Lung (tissue), 12 donors: ENCODE data around the gene NOS1. TPM values are rescaled to one million over a fixed set of nuclear protein-coding genes. Genes with fewer than 3 reads are reported as not detected.

Source experiments
- ATAC-seq: fragments of 200-7000 bp; cut with Tn5 transposase; one replicate; pipeline ENCODE4 v1.9.1; 2020; ENCODE audit warnings: moderate number of reproducible peaks; ENCODE audit not compliant: insufficient read depth, low FRiP score
- DNase-seq, 3 donors: peaks; one replicate each; pipeline ENCODE4 v3.0.0-alpha.2; 2013 to 2017
- H3K27ac ChIP-seq, 2 donors: one replicate each; pipeline ENCODE4 v1.5.1; 2013; ENCODE audit warnings: mild to moderate bottlenecking in 2 of 2, moderate library complexity in 2 of 2, control low read depth in 1 of 2, inconsistent platforms in 1 of 2, low read depth in 1 of 2, low read length in 1 of 2
- H3K27me3 ChIP-seq, 3 donors: one replicate each; pipeline ENCODE4 v1.5.1; 2013; ENCODE audit warnings: low read length in 2 of 3; ENCODE audit not compliant: control insufficient read depth in 3 of 3, insufficient read depth in 3 of 3
- H3K36me3 ChIP-seq, 4 donors: one replicate each; pipeline ENCODE4 v1.5.1; 2013; ENCODE audit warnings: low read length in 4 of 4, mild to moderate bottlenecking in 1 of 4, moderate library complexity in 1 of 4; ENCODE audit not compliant: control insufficient read depth in 4 of 4, insufficient read depth in 4 of 4
- H3K4me1 ChIP-seq, 5 donors: one replicate each; pipeline ENCODE4 v1.5.1; 2013; ENCODE audit warnings: low read length in 5 of 5, mild to moderate bottlenecking in 2 of 5, moderate library complexity in 1 of 5; ENCODE audit not compliant: control insufficient read depth in 5 of 5, insufficient read depth in 5 of 5
- H3K4me3 ChIP-seq: one replicate; pipeline ENCODE4 v1.5.1; 2013; ENCODE audit warnings: mild to moderate bottlenecking, control low read depth, moderate library complexity
- H3K9ac ChIP-seq, 2 donors: one replicate each; pipeline ENCODE4 v1.5.1; 2013; ENCODE audit warnings: low read length in 2 of 2, control low read depth in 1 of 2; ENCODE audit not compliant: insufficient read depth in 1 of 2
- H3K9me3 ChIP-seq, 4 donors: one replicate each; pipeline ENCODE4 v1.5.1; 2013; ENCODE audit warnings: low read length in 3 of 4, mild to moderate bottlenecking in 1 of 4, moderate library complexity in 1 of 4; ENCODE audit not compliant: control insufficient read depth in 4 of 4, insufficient read depth in 3 of 4
- CTCF ChIP-seq: IDR thresholded peaks from 2 replicates; pipeline ENCODE4 v1.5.1; 2012; ENCODE audit warnings: mild to moderate bottlenecking; ENCODE audit errors: control extremely low read depth, extremely low read depth
- WGBS, 2 donors: extraction: QIAGEN DNeasy Blood & Tissue Kit; methylation state at CpG; one replicate each; pipeline ENCODE4 v1.1.7; 2013; 5-methylcytosine and 5-hydroxymethylcytosine counted together
- polyA plus RNA-seq, 2 donors: library from polyadenylated mRNA; stranded (reverse); fragments of 200-250 nt; gene quantifications; one replicate each; pipeline ENCODE4 v1.2.1, GENCODE V29; 2013
- total RNA-seq, 2 donors: library from RNA; depleted of rRNA in 1 of 2; stranded (reverse); fragments of >200 nt in 1 of 2; gene quantifications; one replicate each; pipeline ENCODE4 v1.2.1, GENCODE V29; 2014 to 2021
- donor health status: control.
- donor health status: control.
- donor health status: Bipolar disorder and iron deficiency.
- donor health status: healthy.
- donor health status: DM: yes; HTN: yes; CAD: no.

Gene NOS1
- total and polyA plus RNA-seq, 4 donors: 0.25 to 2.4 (median 0.74) TPM

- ATAC-seq (no peak), DNase-seq (no peak)
- Histone ChIP-seq H3K9me3 (peaks cover 0 to 2% (median 0%) of the 10 kb centered on the region in 4 donors), H3K36me3 (no peaks in the 10 kb centered on the region), H3K4me3 (no peak overlapping the region), H3K27ac (no peak overlapping the region), H3K4me1 (no peaks in the 10 kb centered on the region), H3K27me3 (peaks cover 0 to 4% (median 0%) of the 10 kb centered on the region in 3 donors), H3K9ac (no peak overlapping the region)
- TF ChIP-seq CTCF: no peak
- 94 to 97% methylated on average over 5 of the region's 5 CpGs for WGBS, 2 donors
Observed at GRCh38 chr12:117344716-117345115, 16.7 kb downstream of the NOS1 start.

- H3K4me3 ChIP-seq: no peak overlapping the region
- no peaks in the 10 kb centered on the region for H3K4me1 ChIP-seq
- no peak for DNase-seq
- H3K36me3 ChIP-seq: no peaks in the 10 kb centered on the region
- H3K27ac ChIP-seq: no peak overlapping the region
- peaks cover 0 to 2% (median 0%) of the 10 kb centered on the region in 4 donors for H3K9me3 ChIP-seq
- no peak overlapping the region for H3K9ac ChIP-seq
- no peak for TF ChIP-seq CTCF
- H3K27me3 ChIP-seq: peaks cover 0 to 12% (median 3%) of the 10 kb centered on the region in 3 donors
- WGBS, 2 donors: 93 to 94% methylated on average over 1 of the region's 1 CpG
- no peak for ATAC-seq
Observed at GRCh38 chr12:117343849-117344248, 17.6 kb downstream of the NOS1 start.

- no peaks in the 10 kb centered on the region for H3K4me1 ChIP-seq
- ATAC-seq (no peak), DNase-seq (no peak)
- no peak overlapping the region for H3K27ac ChIP-seq
- H3K9ac ChIP-seq: no peak overlapping the region
- H3K4me3 ChIP-seq: no peak overlapping the region
- no peak for TF ChIP-seq CTCF
- H3K9me3 ChIP-seq: peaks cover 0 to 2% (median 0%) of the 10 kb centered on the region in 4 donors
- H3K36me3 ChIP-seq: no peaks in the 10 kb centered on the region
- peaks cover 0 to 14% (median 5%) of the 10 kb centered on the region in 3 donors for H3K27me3 ChIP-seq
- 37% methylated on average over 4 of the region's 4 CpGs for WGBS, 2 donors
Observed at GRCh38 chr12:117343296-117343695, 18.1 kb downstream of the NOS1 start.

- peaks cover 0 to 14% (median 5%) of the 10 kb centered on the region in 3 donors for H3K27me3 ChIP-seq
- 12 to 17% methylated on average over 2 of the region's 2 CpGs for WGBS, 2 donors
- H3K4me3 ChIP-seq: no peak overlapping the region
- H3K4me1 ChIP-seq: no peaks in the 10 kb centered on the region
- H3K9me3 ChIP-seq: peaks cover 0 to 2% (median 0%) of the 10 kb centered on the region in 4 donors
- DNase-seq (no peak), ATAC-seq (no peak)
- H3K36me3 ChIP-seq: no peaks in the 10 kb centered on the region
- H3K9ac ChIP-seq: no peak overlapping the region
- no peak for TF ChIP-seq CTCF
- H3K27ac ChIP-seq: no peak overlapping the region
Observed at GRCh38 chr12:117342682-117343081, 18.7 kb downstream of the NOS1 start.
